HG02852 (cell line): ENCODE data around the gene EPB41.
"Not testable (repeated sequence)": the region's sequence is repeated elsewhere in the genome, so short reads cannot be mapped to it uniquely, and the experiment has no call there.

Source experiments
- ATAC-seq: cut with Tn5 transposase; IDR thresholded peaks from one replicate; pipeline ENCODE4 v1.9.1; 2021; ENCODE audit warnings: mild to moderate bottlenecking, moderate library complexity; ENCODE audit not compliant: unreplicated experiment

Gene EPB41

GRCh38 chr1:29124366-29125236 lies 210.2 kb downstream of the EPB41 start:
- no peak for ATAC-seq

GRCh38 chr1:29125237-29125641 lies 210.9 kb downstream of the EPB41 start:
- ATAC-seq = no peak

- ATAC-seq = no peak
Measured at GRCh38 chr1:29125788-29126187, 211.4 kb downstream of the EPB41 start.

- ATAC-seq = no peak
Measured at GRCh38 chr1:29126198-29126597, 211.8 kb downstream of the EPB41 start.

- no peak for ATAC-seq
Measured at GRCh38 chr1:29128739-29129138, 214.4 kb downstream of the EPB41 start.

GRCh38 chr1:29129916-29130315 lies 215.5 kb downstream of the EPB41 start:
- ATAC-seq = no peak

- not testable (repeated sequence) for ATAC-seq
Measured at GRCh38 chr1:29131056-29131455, 216.7 kb downstream of the EPB41 start.

- no peak for ATAC-seq
Measured at GRCh38 chr1:29133861-29134694, 219.7 kb downstream of the EPB41 start.

- no peak for ATAC-seq
Measured at GRCh38 chr1:29134695-29135028, 220.3 kb downstream of the EPB41 start.

GRCh38 chr1:29136391-29136915 lies 222.1 kb downstream of the EPB41 start:
- no peak for ATAC-seq

GRCh38 chr1:29142714-29143113 lies 228.3 kb downstream of the EPB41 start:
- ATAC-seq = no peak

- no peak for ATAC-seq
Measured at GRCh38 chr1:29144178-29144577, 229.8 kb downstream of the EPB41 start.

- no peak for ATAC-seq
Measured at GRCh38 chr1:29145739-29146437, 231.5 kb downstream of the EPB41 start.

GRCh38 chr1:29148656-29149491 lies 234.5 kb downstream of the EPB41 start:
- ATAC-seq = no peak

- not testable (repeated sequence) for ATAC-seq
Measured at GRCh38 chr1:29150346-29150745, 236.0 kb downstream of the EPB41 start.

- ATAC-seq = no peak
Measured at GRCh38 chr1:29152046-29152805, 237.9 kb downstream of the EPB41 start.

- ATAC-seq = no peak
Measured at GRCh38 chr1:29156543-29157268, 242.3 kb downstream of the EPB41 start.

- no peak for ATAC-seq
Measured at GRCh38 chr1:29157269-29157601, 242.9 kb downstream of the EPB41 start.

GRCh38 chr1:29159773-29160172 lies 245.4 kb downstream of the EPB41 start:
- ATAC-seq = no peak
